Measurements from ENCODE around the gene TICAM2.
A peak's percentile ranks its signal among the peaks of the same experiment; 100 is the strongest.

Gene TICAM2

DNA sequence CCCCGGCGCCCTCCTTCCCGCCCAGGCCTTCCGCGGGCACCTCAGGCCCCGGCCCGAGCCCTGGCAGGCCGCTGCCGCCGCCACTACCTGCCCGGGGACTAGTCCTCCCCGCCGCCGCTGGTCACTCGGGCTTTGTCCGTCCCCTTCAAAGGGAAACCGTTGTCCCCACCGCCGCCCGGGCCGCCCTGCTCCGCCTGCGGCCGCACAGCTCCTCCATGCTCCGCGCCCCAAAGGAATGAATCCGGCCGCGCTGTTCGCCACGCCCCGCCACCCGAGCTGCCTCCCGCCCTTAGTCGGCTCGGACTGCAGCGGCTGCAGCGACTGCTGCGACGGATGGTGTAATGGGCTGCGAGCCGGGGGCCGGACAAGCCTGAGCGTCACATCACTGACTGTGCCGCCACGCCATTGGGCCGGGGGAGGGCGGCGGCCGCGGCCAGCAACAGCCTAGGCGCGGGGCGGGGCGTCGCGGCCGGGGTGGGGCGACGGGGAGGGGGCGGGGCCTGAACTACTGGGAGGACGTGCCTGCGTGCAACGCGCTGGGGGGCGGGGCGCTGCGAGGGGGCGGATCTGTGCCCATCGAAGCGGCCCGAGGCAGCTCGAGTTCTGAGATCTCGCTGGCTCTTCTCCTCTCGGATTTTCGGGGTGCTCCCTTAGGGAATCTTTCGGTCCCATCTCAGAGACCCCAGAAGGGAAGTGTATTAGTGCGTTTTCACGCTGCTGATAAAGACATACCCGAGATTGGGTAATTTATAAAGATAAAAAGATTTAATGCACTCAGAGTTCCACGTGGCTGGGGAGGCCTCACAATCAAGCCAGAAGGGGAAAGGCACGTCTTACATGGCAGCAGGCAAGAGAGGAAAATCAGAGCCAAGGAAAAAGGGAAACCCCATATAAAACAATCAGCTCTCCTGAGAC lies 57.6 kb downstream of the TICAM2 start, which contains the start of gene FEM1C:
Gene FEM1C (minus strand): TSS at position 340 of the 915 bp plus-strand sequence. CDS start 1,282 bp downstream, outside the sequence.
- ChIA-PET POLR2A (ENCODE audit: low non-redundant PET) (interaction anchor here (0.7 to 1.3 kb wide), 3 partner anchors 14 to 114 kb away, joined by 3 read pairs; no protein-coding TSS in a partner anchor), CTCF (interaction anchor here (0.5 to 0.7 kb wide), 5 partner anchors 9 to 237 kb away, joined by 3 to 5 read pairs (median 3); no protein-coding TSS in a partner anchor)
- H3K27ac ChIP-seq, result peak within 1 kb of the TSS; percentile 97
- peak; percentile 96 for DNase-seq (ENCODE audit: low spot score)
- no peak for TF ChIP-seq CTCF (conservative IDR thresholded peaks at IDR 0.05; ENCODE audit: low read depth)

GRCh38 chr5:115544043-115544435 lies 58.2 kb downstream of the TICAM2 start:
- DNase-seq (ENCODE audit: low spot score), result peak; percentile 61
- TF ChIP-seq CTCF (conservative IDR thresholded peaks at IDR 0.05; ENCODE audit: low read depth), result no peak
- ChIA-PET CTCF (interaction anchor here (0.6 to 0.7 kb wide), 2 partner anchors 114 to 119 kb away, joined by 3 to 5 read pairs; no protein-coding TSS in a partner anchor), POLR2A (ENCODE audit: low non-redundant PET) (interaction anchor here (1.3 kb wide), 2 partner anchors 31 to 113 kb away, joined by 3 read pairs; no protein-coding TSS in a partner anchor)
- H3K27ac ChIP-seq, result peak overlapping the region; percentile 97

GRCh38 chr5:115543365-115544042 lies 58.8 kb downstream of the TICAM2 start:
- CTCF ChIA-PET, result interaction anchor here (0.7 kb wide), 2 partner anchors 119 to 234 kb away, joined by 4 to 5 read pairs; no protein-coding TSS in a partner anchor
- DNase-seq (ENCODE audit: low spot score), result no peak

DNA sequence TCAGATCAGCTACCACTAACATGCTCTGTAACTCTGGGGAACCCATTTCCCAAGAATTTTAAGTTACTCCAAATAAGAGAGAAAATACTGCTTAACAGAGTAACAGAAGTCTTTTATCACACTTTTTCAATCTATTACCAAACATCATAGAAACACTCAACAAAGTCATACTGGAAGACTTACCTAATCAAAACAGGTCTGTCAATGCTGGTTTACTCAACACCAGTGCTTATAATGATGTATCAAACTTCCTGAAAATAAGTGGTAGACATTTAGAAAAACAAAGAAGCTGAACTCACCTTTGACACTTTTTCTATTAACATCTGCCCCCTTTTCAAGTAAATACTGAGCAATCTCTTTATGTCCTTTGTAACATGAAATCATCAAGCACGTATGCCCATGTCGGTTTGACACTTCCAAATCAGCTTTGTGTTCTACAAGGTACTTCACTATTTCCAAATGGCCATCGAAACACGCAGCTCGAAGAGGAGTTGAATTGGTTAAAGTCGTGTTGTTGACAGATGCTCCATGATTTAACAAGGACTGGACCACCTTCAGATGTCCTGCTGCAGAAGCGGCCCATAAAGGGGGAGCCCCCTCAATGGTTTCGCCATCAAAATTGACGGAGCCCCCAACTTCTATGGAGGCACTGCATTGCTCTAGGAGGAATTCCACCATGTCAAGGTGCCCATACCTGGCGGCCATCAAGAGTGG lies 59.5 kb downstream of the TICAM2 start:
- TF ChIP-seq CTCF (conservative IDR thresholded peaks at IDR 0.05; ENCODE audit: low read depth), result no peak
- DNase-seq (ENCODE audit: low spot score), result no peak
- ChIA-PET CTCF (interaction anchor here (0.7 to 1.0 kb wide), 3 partner anchors 220 to 234 kb away, joined by 3 to 4 read pairs (median 4); no protein-coding TSS in a partner anchor), POLR2A (ENCODE audit: low non-redundant PET) (no interaction called here)
- peak overlapping the region; percentile 43 for H3K27ac ChIP-seq

More at GRCh38 chr5:115543365-115544042, 58.8 kb downstream of the TICAM2 start:
- H3K27ac ChIP-seq, result peak overlapping the region; percentile 97
- POLR2A ChIA-PET (ENCODE audit: low non-redundant PET), result interaction anchor here (0.5 to 1.3 kb wide), 3 partner anchors 31 to 234 kb away, joined by 3 to 5 read pairs (median 3); no protein-coding TSS in a partner anchor
- no peak for TF ChIP-seq CTCF (conservative IDR thresholded peaks at IDR 0.05; ENCODE audit: low read depth)

DNA sequence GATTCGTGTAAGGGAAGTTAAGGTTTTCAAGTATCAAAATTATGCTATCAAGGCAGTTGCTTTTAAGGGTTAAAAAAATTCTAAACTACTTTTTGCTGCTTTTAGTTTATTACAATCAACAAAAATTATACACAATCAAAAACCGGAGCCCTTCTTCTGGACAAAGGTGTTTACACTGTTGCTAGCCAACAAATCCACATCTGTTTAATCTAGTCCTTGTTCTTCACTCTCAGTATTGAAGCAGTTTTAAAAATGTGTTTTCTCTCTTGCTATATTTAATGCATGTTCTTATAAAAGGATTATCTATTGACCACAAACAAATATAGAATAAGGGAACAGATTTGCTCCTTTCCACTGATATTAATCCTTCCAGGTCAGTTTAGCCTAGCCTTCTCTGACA lies 60.2 kb downstream of the TICAM2 start:
- ChIA-PET POLR2A (ENCODE audit: low non-redundant PET) (no interaction called here), CTCF (interaction anchor here (0.9 to 1.0 kb wide), 2 partner anchors 219 to 223 kb away, joined by 3 to 4 read pairs; no protein-coding TSS in a partner anchor)
- TF ChIP-seq CTCF (conservative IDR thresholded peaks at IDR 0.05; ENCODE audit: low read depth), result no peak
- DNase-seq (ENCODE audit: low spot score), result no peak
- H3K27ac ChIP-seq, result no peak overlapping the region

All from RWPE1 (cell line).